Stimulated activated effector memory CD8-positive, alpha-beta T cell treated with anti-CD3 and anti-CD28 coated beads, Interleukin-12 subunit alpha, Interleukin-12 subunit beta, amount 100 ng/mL, for 72 hours (primary cell): ENCODE results near the gene MAGEA9.
"Not testable (repeated sequence)": the region's sequence is repeated elsewhere in the genome, so short reads cannot be mapped to it uniquely, and the experiment has no call there.

Experiments used
- ATAC-seq: fragments of 150-1000 bp; cut with Tn5 transposase; 2 replicates; pipeline ENCODE4 v1.10.0; 2021
- DNase-seq, 2 donors: peaks; one replicate each; pipeline ENCODE4 v3.0.0; 2021 to 2022; ENCODE audit warnings: low spot score in 2 of 2
- H3K27ac Mint-ChIP-seq: one replicate; pipeline ENCODE4 v1.8.0; 2022; ENCODE audit warnings: mild to moderate bottlenecking, mixed read lengths
- H3K36me3 Mint-ChIP-seq: one replicate; pipeline ENCODE4 v1.8.0; 2022; ENCODE audit warnings: mild to moderate bottlenecking, mixed read lengths
- H3K4me1 Mint-ChIP-seq: one replicate; pipeline ENCODE4 v1.8.0; 2022; ENCODE audit warnings: mixed read lengths
- H3K4me3 Mint-ChIP-seq: one replicate; pipeline ENCODE4 v1.8.0; 2022; ENCODE audit warnings: mild to moderate bottlenecking, mixed read lengths
- H3K9me3 Mint-ChIP-seq: one replicate; pipeline ENCODE4 v1.8.0; 2022; ENCODE audit warnings: mixed read lengths

Gene MAGEA9

GRCh38 chrX:149781727-149782126 lies at the start of gene MAGEA9:
Gene MAGEA9, plus strand, starts transcription at chrX:149781930. Its CDS starts 4,281 bp downstream, at chrX:149786211.
- not testable (repeated sequence) for H3K36me3 Mint-ChIP-seq, DNase-seq, H3K4me1 Mint-ChIP-seq, ATAC-seq, H3K9me3 Mint-ChIP-seq, H3K4me3 Mint-ChIP-seq, H3K27ac Mint-ChIP-seq

GRCh38 chrX:149742269-149742668 lies 39.5 kb upstream of the MAGEA9 start:
- H3K27ac Mint-ChIP-seq, DNase-seq, H3K36me3 Mint-ChIP-seq, H3K4me3 Mint-ChIP-seq, H3K4me1 Mint-ChIP-seq, ATAC-seq, H3K9me3 Mint-ChIP-seq: not testable (repeated sequence)

- not testable (repeated sequence) for ATAC-seq, H3K27ac Mint-ChIP-seq, H3K36me3 Mint-ChIP-seq
Measured at GRCh38 chrX:149746390-149747007, 35.2 kb upstream of the MAGEA9 start.

GRCh38 chrX:149757206-149758067 lies 24.3 kb upstream of the MAGEA9 start:
- Mint-ChIP-seq H3K9me3 (no peaks in the 10 kb centered on the region), H3K4me1 (no peaks in the 10 kb centered on the region), H3K4me3 (no peak overlapping the region), H3K27ac (no peak overlapping the region), H3K36me3 (no peaks in the 10 kb centered on the region)
- DNase-seq, result no peak
- no peak for ATAC-seq

More at GRCh38 chrX:149746390-149747007, 35.2 kb upstream of the MAGEA9 start:
- not testable (repeated sequence) for H3K4me1 Mint-ChIP-seq, H3K9me3 Mint-ChIP-seq, H3K4me3 Mint-ChIP-seq, DNase-seq

- Mint-ChIP-seq H3K9me3 (no peaks in the 10 kb centered on the region), H3K27ac (no peak overlapping the region), H3K4me3 (no peak overlapping the region), H3K36me3 (no peaks in the 10 kb centered on the region), H3K4me1 (no peaks in the 10 kb centered on the region)
- DNase-seq (no peak), ATAC-seq (no peak)
Measured at GRCh38 chrX:149758068-149758714, 23.5 kb upstream of the MAGEA9 start.

GRCh38 chrX:149758715-149759078 lies 23.0 kb upstream of the MAGEA9 start:
- not testable (repeated sequence) for H3K9me3 Mint-ChIP-seq, ATAC-seq, H3K4me1 Mint-ChIP-seq, H3K4me3 Mint-ChIP-seq, H3K36me3 Mint-ChIP-seq, H3K27ac Mint-ChIP-seq, DNase-seq

- ATAC-seq (no peak), DNase-seq (no peak)
- Mint-ChIP-seq H3K9me3 (no peaks in the 10 kb centered on the region), H3K4me3 (no peak overlapping the region), H3K36me3 (no peaks in the 10 kb centered on the region), H3K4me1 (no peaks in the 10 kb centered on the region), H3K27ac (peak overlapping the region; percentile 10)
Measured at GRCh38 chrX:149759824-149760223, 21.9 kb upstream of the MAGEA9 start.

- Mint-ChIP-seq H3K27ac (no peak overlapping the region), H3K9me3 (no peaks in the 10 kb centered on the region), H3K36me3 (no peaks in the 10 kb centered on the region), H3K4me3 (no peak overlapping the region), H3K4me1 (no peaks in the 10 kb centered on the region)
- no peak for DNase-seq
- no peak for ATAC-seq
Measured at GRCh38 chrX:149760965-149761364, 20.8 kb upstream of the MAGEA9 start.

GRCh38 chrX:149761858-149762674 lies 19.7 kb upstream of the MAGEA9 start:
- not testable (repeated sequence) for ATAC-seq, H3K9me3 Mint-ChIP-seq, H3K4me1 Mint-ChIP-seq, DNase-seq, H3K27ac Mint-ChIP-seq, H3K4me3 Mint-ChIP-seq, H3K36me3 Mint-ChIP-seq

- no peaks in the 10 kb centered on the region for H3K4me1 Mint-ChIP-seq
- H3K36me3 Mint-ChIP-seq, result no peaks in the 10 kb centered on the region
- no peaks in the 10 kb centered on the region for H3K9me3 Mint-ChIP-seq
- ATAC-seq (no peak), DNase-seq (no peak)
- no peak overlapping the region for H3K27ac Mint-ChIP-seq
- H3K4me3 Mint-ChIP-seq, result no peak overlapping the region
Measured at GRCh38 chrX:149762696-149763614, 18.8 kb upstream of the MAGEA9 start.

GRCh38 chrX:149770344-149770743 lies 11.4 kb upstream of the MAGEA9 start:
- not testable (repeated sequence) for H3K36me3 Mint-ChIP-seq, ATAC-seq, DNase-seq, H3K4me3 Mint-ChIP-seq, H3K27ac Mint-ChIP-seq, H3K9me3 Mint-ChIP-seq, H3K4me1 Mint-ChIP-seq

GRCh38 chrX:149773026-149773425 lies 8.7 kb upstream of the MAGEA9 start:
- not testable (repeated sequence) for H3K36me3 Mint-ChIP-seq, H3K4me1 Mint-ChIP-seq, ATAC-seq, DNase-seq, H3K4me3 Mint-ChIP-seq, H3K9me3 Mint-ChIP-seq, H3K27ac Mint-ChIP-seq

- H3K27ac Mint-ChIP-seq, H3K4me3 Mint-ChIP-seq, H3K36me3 Mint-ChIP-seq, H3K9me3 Mint-ChIP-seq, ATAC-seq, H3K4me1 Mint-ChIP-seq, DNase-seq: not testable (repeated sequence)
Measured at GRCh38 chrX:149773768-149774167, 8.0 kb upstream of the MAGEA9 start, which contains the start of gene HSFX1. Gene HSFX1, plus strand, starts transcription at chrX:149774068. Its CDS starts 614 bp downstream, at chrX:149774682.

- not testable (repeated sequence) for H3K4me3 Mint-ChIP-seq, H3K4me1 Mint-ChIP-seq, H3K27ac Mint-ChIP-seq, ATAC-seq, DNase-seq, H3K9me3 Mint-ChIP-seq, H3K36me3 Mint-ChIP-seq
Measured at GRCh38 chrX:149777999-149778398, 3.7 kb upstream of the MAGEA9 start.
